ENCODE measurements around the gene QRFP. TPM values are rescaled to one million over a fixed set of nuclear protein-coding genes. Genes with fewer than 3 reads are reported as not detected.

Gene QRFP
- total RNA-seq, 1 experiment from 2014 or later, result not detected

DNA sequence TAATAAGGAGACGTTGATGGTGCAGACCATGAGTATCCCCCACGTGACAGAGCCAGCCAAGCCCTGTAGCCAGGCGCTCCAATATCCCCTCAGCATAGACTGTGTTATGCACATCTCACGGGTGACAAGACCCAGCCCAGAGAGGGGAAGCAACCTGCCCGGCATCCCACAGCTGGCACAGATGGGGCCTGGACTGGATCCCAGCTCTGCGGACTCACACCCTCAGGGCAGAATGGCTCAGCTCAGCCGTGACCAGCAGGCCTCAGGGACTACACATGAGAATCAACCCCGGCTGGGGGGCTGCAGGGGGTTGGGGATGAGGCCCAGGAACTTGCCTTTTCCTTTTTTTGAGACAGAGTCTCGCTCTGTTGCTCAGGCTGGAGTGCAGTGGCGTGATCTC lies 30.7 kb upstream of the QRFP start:
- no peaks in the 10 kb centered on the region for H3K23me2 ChIP-seq (ENCODE audit: insufficient read length, low read depth, low read length, poor library complexity, severe bottlenecking)
- no peaks in the 10 kb centered on the region for H3K9me3 ChIP-seq (ENCODE audit: control insufficient read depth, low read depth, low read length)
- DNase-seq, result no peak
- H4K20me1 ChIP-seq (ENCODE audit: control insufficient read depth, insufficient read depth, insufficient read length), result no peaks in the 10 kb centered on the region
- no peak overlapping the region for H3K4me3 Mint-ChIP-seq
- H3K4me2 ChIP-seq (ENCODE audit: insufficient read depth, insufficient read length, low read length), result no peak overlapping the region
- H4K91ac ChIP-seq (ENCODE audit: insufficient read length, low read depth, low read length), result no peak overlapping the region
- H2AFZ ChIP-seq (ENCODE audit: low read length), result no peak overlapping the region
- peaks cover 15 to 17% of the 10 kb centered on the region in 2 experiments for H3K4me1 Mint-ChIP-seq
- no peak overlapping the region for H3K27ac ChIP-seq (ENCODE audit: insufficient read length, low read depth, low read length)
- no peak overlapping the region for H2BK20ac ChIP-seq (ENCODE audit: low read depth, low read length, poor library complexity, severe bottlenecking)
- H4K5ac ChIP-seq (ENCODE audit: insufficient read length, low read depth, low read length), result no peak overlapping the region
- no peak overlapping the region for H2AK5ac ChIP-seq (ENCODE audit: insufficient read length, low read length)
- no CpG with 5 or more reads among the region's 10 CpGs for WGBS (ENCODE audit: extremely low coverage, insufficient read length, low lambda C conversion rate)
- no peak overlapping the region for H3K9ac ChIP-seq (ENCODE audit: extremely low read depth, insufficient read length, low read length)
- no peaks in the 10 kb centered on the region for H3K9me3 Mint-ChIP-seq
- H3K14ac ChIP-seq (ENCODE audit: insufficient read depth, low read length), result no peak overlapping the region
- H3K27ac Mint-ChIP-seq, result no peak overlapping the region
- no peak overlapping the region for H3K56ac ChIP-seq (ENCODE audit: insufficient read length, low read depth, low read length)
- H2BK15ac ChIP-seq (ENCODE audit: low read depth, low read length), result no peak overlapping the region
- no peaks in the 10 kb centered on the region for H3K36me3 Mint-ChIP-seq (ENCODE audit: insufficient read depth in 1 of 3, low read depth in 3 of 3)
- TF ChIP-seq, protein P1, sequence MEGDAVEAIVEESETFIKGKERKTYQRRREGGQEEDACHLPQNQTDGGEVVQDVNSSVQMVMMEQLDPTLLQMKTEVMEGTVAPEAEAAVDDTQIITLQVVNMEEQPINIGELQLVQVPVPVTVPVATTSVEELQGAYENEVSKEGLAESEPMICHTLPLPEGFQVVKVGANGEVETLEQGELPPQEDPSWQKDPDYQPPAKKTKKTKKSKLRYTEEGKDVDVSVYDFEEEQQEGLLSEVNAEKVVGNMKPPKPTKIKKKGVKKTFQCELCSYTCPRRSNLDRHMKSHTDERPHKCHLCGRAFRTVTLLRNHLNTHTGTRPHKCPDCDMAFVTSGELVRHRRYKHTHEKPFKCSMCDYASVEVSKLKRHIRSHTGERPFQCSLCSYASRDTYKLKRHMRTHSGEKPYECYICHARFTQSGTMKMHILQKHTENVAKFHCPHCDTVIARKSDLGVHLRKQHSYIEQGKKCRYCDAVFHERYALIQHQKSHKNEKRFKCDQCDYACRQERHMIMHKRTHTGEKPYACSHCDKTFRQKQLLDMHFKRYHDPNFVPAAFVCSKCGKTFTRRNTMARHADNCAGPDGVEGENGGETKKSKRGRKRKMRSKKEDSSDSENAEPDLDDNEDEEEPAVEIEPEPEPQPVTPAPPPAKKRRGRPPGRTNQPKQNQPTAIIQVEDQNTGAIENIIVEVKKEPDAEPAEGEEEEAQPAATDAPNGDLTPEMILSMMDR (conservative IDR thresholded peaks at IDR 0.05), result no peak
- H2BK12ac ChIP-seq (ENCODE audit: insufficient read length, low read depth, low read length), result no peak overlapping the region
- H3K23ac ChIP-seq (ENCODE audit: insufficient read length, low read depth, low read length), result no peak overlapping the region
- H2BK5ac ChIP-seq (ENCODE audit: insufficient read length, low read length), result no peak overlapping the region
- H4K8ac ChIP-seq (replicated peaks; ENCODE audit: insufficient read length, low read depth, low read length), result no peak overlapping the region
- no peaks in the 10 kb centered on the region for H3K4me1 ChIP-seq (ENCODE audit: insufficient read depth, low read length)
- no peak overlapping the region for H3K4ac ChIP-seq (ENCODE audit: low read depth, low read length)
- no peak overlapping the region for H3K18ac ChIP-seq (ENCODE audit: insufficient read length, low read depth, low read length)
- H3K79me1 ChIP-seq (ENCODE audit: insufficient read depth, low read depth, low read length, poor library complexity, severe bottlenecking), result no peaks in the 10 kb centered on the region
- H3K27me3 ChIP-seq (ENCODE audit: insufficient read depth, low read length), result no peaks in the 10 kb centered on the region
- no peaks in the 10 kb centered on the region for H3K79me2 ChIP-seq (ENCODE audit: insufficient read depth, low read length)
- H3T11ph ChIP-seq (ENCODE audit: low read length), result no peak overlapping the region
- H3K27me3 Mint-ChIP-seq (ENCODE audit: low read depth), result no peaks in the 10 kb centered on the region
- H2BK120ac ChIP-seq (ENCODE audit: low read depth, low read length, poor library complexity, severe bottlenecking), result no peak overlapping the region
